ENCODE measurements around the gene ART3.

The ART3 gene

DNA sequence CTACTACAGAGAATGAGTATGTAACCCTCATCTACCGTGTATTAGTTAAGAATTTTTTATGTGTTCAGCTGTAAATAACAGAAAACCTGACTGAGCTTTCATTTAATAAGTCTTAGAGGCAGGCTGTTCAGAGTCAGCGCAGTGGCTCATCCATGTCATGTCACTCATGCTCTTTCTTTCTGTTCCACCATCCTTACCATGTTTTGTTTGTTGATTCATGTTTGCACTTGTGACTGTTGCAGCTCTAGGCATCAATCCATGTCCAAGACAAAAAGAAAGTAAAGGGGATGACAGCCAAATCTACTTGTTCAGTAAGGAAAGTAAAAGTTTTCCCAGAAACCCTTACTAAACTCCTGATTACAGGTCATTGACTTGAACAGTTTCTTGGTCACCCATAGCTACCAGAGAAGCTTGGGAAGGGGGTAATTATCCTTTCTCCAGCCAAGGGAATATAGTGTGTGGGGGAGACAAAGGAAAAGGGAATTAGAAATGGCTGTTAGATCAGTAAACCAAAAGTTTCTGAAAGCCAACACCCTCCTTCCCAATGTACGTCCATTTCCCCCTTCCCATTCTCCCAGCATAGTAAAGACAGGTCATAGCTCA, 9.0 kb downstream of the ART3 start:
- DNase-seq (ENCODE audit: insufficient read length, low spot score) (no peak), FAIRE-seq (no peak)
- TF ChIP-seq, protein P1, sequence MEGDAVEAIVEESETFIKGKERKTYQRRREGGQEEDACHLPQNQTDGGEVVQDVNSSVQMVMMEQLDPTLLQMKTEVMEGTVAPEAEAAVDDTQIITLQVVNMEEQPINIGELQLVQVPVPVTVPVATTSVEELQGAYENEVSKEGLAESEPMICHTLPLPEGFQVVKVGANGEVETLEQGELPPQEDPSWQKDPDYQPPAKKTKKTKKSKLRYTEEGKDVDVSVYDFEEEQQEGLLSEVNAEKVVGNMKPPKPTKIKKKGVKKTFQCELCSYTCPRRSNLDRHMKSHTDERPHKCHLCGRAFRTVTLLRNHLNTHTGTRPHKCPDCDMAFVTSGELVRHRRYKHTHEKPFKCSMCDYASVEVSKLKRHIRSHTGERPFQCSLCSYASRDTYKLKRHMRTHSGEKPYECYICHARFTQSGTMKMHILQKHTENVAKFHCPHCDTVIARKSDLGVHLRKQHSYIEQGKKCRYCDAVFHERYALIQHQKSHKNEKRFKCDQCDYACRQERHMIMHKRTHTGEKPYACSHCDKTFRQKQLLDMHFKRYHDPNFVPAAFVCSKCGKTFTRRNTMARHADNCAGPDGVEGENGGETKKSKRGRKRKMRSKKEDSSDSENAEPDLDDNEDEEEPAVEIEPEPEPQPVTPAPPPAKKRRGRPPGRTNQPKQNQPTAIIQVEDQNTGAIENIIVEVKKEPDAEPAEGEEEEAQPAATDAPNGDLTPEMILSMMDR (IDR thresholded peaks at IDR 0.05; ENCODE audit: insufficient read depth, missing control alignments) = no peak

GRCh38 chr4:76084542-76084941, 10.0 kb downstream of the ART3 start:
- TF ChIP-seq, protein P1 (IDR thresholded peaks at IDR 0.05; ENCODE audit: insufficient read depth, missing control alignments) = no peak
- no peak for FAIRE-seq
- no peak for DNase-seq (ENCODE audit: insufficient read length, low spot score)

GRCh38 chr4:76087007-76087769, 12.7 kb downstream of the ART3 start:
- TF ChIP-seq, protein P1 (IDR thresholded peaks at IDR 0.05; ENCODE audit: insufficient read depth, missing control alignments) = peak; percentile 70
- DNase-seq (ENCODE audit: insufficient read length, low spot score) = peak; percentile 31
- peak; percentile 90 for FAIRE-seq

DNA sequence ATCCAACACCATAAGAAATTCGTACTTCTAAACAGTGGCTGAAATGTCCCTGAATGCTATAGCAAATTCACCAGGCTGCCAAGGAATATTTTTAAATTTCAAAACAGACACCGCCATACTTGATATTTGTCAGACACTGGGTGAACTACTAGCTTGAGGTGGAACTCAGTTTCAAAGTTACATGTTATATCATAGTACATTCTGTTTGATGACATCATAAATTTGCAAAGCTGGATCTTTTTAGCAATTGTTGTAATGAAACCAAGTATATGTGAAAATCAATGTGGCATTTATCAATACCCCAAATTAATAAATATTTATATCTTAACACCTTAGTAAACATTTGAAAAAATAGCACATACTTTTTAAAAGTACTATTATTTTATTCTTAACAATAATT, 14.2 kb downstream of the ART3 start:
- DNase-seq (ENCODE audit: insufficient read length, low spot score) (no peak), FAIRE-seq (no peak)
- TF ChIP-seq, protein P1 (IDR thresholded peaks at IDR 0.05; ENCODE audit: insufficient read depth, missing control alignments) = no peak

DNA sequence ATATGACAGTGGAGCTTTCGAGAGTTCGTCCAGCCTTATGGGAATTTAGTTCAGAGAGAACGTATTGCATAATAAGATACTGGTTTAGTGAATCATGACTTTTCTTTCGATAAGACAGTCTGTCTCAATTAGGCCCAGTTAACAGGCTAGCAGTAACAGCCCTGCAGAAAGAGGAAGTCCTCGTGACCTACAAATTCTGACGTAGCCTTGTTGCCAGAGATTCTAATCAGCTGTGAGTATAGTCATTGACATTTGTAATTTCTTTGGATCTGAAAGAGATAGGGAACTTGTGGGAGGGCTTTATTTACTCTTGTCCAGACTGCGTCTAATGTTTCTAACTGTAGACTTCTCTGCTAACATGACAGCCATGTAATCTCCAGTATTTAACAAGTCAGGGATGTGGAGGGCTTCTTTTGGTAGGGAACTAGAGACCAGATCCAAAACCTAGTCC, 15.8 kb downstream of the ART3 start:
- DNase-seq (ENCODE audit: insufficient read length, low spot score) (no peak), FAIRE-seq (no peak)
- TF ChIP-seq, protein P1 (IDR thresholded peaks at IDR 0.05; ENCODE audit: insufficient read depth, missing control alignments) = no peak

DNA sequence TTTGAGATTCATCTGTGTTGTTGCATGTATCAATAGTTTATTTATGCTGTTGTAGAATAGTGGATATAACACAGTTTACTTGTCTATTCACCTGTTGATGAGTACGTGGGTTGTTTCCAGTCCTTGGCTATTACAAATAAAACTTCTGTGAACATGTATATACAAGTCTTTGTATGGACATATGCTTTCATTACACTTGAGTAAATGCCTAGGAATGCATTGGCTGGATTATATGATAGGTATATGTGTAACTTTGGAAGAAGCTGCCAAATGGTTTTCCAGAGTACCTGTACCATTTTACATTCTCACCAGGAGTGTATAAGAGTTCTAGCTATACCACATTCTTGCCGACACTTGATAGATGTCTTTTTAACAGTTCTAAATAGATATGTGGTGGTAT, 16.5 kb downstream of the ART3 start:
- TF ChIP-seq, protein P1 (IDR thresholded peaks at IDR 0.05; ENCODE audit: insufficient read depth, missing control alignments) = no peak
- DNase-seq (ENCODE audit: insufficient read length, low spot score) (no peak), FAIRE-seq (no peak)

DNA sequence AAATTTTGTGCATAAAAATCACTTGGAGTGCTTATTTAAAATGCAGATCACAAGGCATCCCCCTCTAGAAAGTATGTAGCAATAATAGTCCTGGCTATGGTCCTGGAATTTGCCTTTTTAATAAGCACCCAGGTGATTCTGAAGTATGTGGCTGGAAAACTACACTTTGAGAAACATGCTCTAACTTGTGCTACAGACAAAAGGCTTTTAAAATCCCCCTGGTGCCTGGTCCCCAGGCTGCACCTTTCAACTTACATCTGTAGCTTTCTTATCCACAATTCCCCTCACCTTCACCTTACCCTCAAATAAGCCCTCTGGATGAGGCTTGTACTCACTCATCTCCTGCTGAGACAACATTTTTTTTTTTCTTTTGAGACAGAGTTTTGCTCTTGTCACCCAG, 21.1 kb downstream of the ART3 start:
- FAIRE-seq = no peak
- TF ChIP-seq, protein P1 (IDR thresholded peaks at IDR 0.05; ENCODE audit: insufficient read depth, missing control alignments) = no peak

More for the DNA sequence above, 21.1 kb downstream of the ART3 start:
- DNase-seq (ENCODE audit: insufficient read length, low spot score) = no peak
